Measurements from ENCODE around the gene TEKT3. TPM values are rescaled to one million over a fixed set of nuclear protein-coding genes. Genes with fewer than 3 reads are reported as not detected.
A peak's percentile ranks its signal among the peaks of the same experiment; 100 is the strongest.

The TEKT3 gene
- total RNA-seq, 3 donors from 2014 or later: 0.60 to 0.69 TPM; not detected in 1

GRCh38 chr17:15350777-15351477 is 9.5 kb upstream of the TEKT3 start:
- TF ChIP-seq CTCF (IDR thresholded peaks at IDR 0.05): no peak
- H3K36me3 ChIP-seq (ENCODE audit: low read depth): no peaks in the 10 kb centered on the region
- no peak for DNase-seq
- no peaks in the 10 kb centered on the region for H3K9me3 ChIP-seq
- ATAC-seq: no peak
- no peak overlapping the region for H3K4me3 ChIP-seq
- H3K4me1 ChIP-seq (ENCODE audit: low read depth): peaks cover 9% of the 10 kb centered on the region
- intact Hi-C loops (cut with DNase I, micrococcal nuclease): no loop called here

- Histone ChIP-seq H3K9me3 (no peaks in the 10 kb centered on the region), H3K4me1 (ENCODE audit: low read depth) (peaks cover 9% of the 10 kb centered on the region), H3K36me3 (ENCODE audit: low read depth) (no peaks in the 10 kb centered on the region), H3K4me3 (no peak overlapping the region)
- TF ChIP-seq CTCF (IDR thresholded peaks at IDR 0.05): no peak
- no peak for DNase-seq
- ATAC-seq: peak; percentile 1
- intact Hi-C loops (cut with DNase I, micrococcal nuclease): no loop called here
These were observed 7.7 kb upstream of the TEKT3 start for GRCh38 chr17:15349119-15349518.

- intact Hi-C loops (cut with DNase I, micrococcal nuclease): no loop called here
- DNase-seq (peak; percentile 71 to 95 (median 81)), ATAC-seq (peak; percentile 91)
- Histone ChIP-seq H3K36me3 (ENCODE audit: low read depth) (no peaks in the 10 kb centered on the region), H3K4me3 (no peak overlapping the region), H3K4me1 (ENCODE audit: low read depth) (peaks cover 9% of the 10 kb centered on the region), H3K9me3 (no peaks in the 10 kb centered on the region)
- TF ChIP-seq CTCF (IDR thresholded peaks at IDR 0.05): no peak
These were observed 6.6 kb upstream of the TEKT3 start for GRCh38 chr17:15348021-15348420.

GRCh38 chr17:15346066-15346595 is 4.7 kb upstream of the TEKT3 start:
- Histone ChIP-seq H3K36me3 (ENCODE audit: low read depth) (no peaks in the 10 kb centered on the region), H3K4me1 (ENCODE audit: low read depth) (peaks cover 9% of the 10 kb centered on the region), H3K9me3 (no peaks in the 10 kb centered on the region), H3K4me3 (no peak overlapping the region)
- no peak for TF ChIP-seq CTCF (IDR thresholded peaks at IDR 0.05)
- no peak for ATAC-seq
- intact Hi-C loops (cut with DNase I, micrococcal nuclease): no loop called here
- no peak for DNase-seq

GRCh38 chr17:15343749-15344148 is 2.4 kb upstream of the TEKT3 start:
- H3K4me1 ChIP-seq (ENCODE audit: low read depth): peaks cover 9% of the 10 kb centered on the region

More at GRCh38 chr17:15343749-15344148, 2.4 kb upstream of the TEKT3 start:
- intact Hi-C loops (cut with DNase I, micrococcal nuclease): no loop called here
- no peak overlapping the region for H3K4me3 ChIP-seq
- DNase-seq (no peak), ATAC-seq (peak; percentile 18)
- TF ChIP-seq CTCF (IDR thresholded peaks at IDR 0.05): no peak
- H3K36me3 ChIP-seq (ENCODE audit: low read depth): no peaks in the 10 kb centered on the region
- no peaks in the 10 kb centered on the region for H3K9me3 ChIP-seq

Data from mucosa of descending colon (tissue), 3 donors.